ENCODE measurements around the gene FAM90A1.
"Not testable (repeated sequence)": the region's sequence is repeated elsewhere in the genome, so short reads cannot be mapped to it uniquely, and the experiment has no call there.

FAM90A1 gene, protein sequence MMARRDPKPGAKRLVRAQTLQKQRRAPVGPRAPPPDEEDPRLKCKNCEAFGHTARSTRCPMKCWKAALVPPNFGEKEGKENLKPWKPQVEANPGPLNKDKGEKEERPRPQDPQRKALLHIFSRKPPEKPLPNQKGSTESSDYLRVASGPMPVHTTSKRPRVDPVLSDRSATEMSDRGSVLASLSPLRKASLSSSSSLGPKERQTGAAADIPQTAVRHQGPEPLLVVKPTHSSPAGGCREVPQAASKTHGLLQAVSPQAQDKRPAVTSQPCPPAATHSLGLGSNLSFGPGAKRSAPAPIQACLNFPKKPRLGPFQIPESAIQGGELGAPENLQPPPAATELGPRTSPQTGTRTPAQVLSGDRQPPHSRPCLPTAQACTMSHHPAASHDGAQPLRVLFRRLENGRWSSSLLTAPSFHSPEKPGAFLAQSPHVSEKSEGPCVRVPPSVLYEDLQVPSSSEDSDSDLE

DNA sequence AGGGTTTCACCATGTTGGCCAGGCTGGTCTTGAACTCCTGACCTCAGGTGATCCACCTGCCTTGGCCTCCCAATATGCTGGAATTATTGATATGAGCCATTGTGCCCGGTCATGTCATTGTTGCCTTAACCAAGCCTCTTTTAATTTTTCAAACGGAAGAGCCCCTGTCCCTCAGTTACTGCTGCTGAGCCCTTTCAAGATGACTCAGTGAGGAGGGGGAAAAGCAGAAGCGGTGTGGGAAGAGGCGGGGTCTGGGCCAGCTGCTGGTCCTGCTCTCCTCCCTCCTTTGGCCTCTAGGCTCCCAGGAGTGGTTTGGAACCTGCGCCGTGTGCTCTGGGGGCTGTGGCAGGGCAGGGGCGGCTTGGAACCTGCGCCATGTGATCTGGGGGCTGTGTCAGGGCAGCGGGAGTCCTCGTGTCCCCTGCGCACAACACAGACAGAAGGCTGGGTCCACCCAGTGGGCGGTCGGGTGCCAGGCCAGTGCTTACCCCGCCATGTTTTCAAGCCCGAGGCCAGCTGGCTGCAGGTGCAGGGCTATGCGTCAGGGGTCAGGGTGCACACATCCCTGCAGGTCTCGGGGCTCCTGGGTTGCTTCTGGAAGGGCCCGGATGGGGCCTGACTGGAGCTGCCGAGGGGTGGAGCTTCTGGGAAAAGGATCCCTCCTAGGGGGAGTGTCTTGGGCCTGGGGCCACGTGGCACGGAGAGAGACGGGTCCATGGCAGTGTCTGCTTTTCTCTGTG, at the start of gene FAM90A1:
Gene FAM90A1, minus strand, starts transcription at position 627 of the 740 bp plus-strand sequence. CDS start 2,786 bp downstream, outside the sequence.
- DNase-seq (ENCODE audit: extremely low read depth in 1 of 2, low read depth in 1 of 2) = not testable (repeated sequence)

DNA sequence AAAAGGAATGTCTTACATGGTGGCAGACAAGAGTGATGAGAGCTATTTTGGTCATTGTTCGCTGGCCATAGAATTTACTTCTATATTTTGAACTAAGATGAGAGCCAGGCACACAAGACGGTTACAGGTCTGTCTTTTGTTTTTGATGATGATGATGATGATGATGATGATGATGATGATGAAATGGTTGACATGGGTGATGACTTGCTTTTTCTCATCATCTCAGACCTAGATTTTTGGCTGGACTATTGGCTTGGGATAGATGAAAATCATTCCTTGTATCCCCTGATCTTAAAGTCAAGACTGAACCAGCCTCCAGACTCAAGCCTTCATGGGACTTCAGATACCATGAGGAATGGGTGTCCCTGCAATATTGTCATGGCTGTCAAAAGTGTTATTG, 49.0 kb upstream of the FAM90A1 start:
- not testable (repeated sequence) for DNase-seq (ENCODE audit: extremely low read depth in 1 of 2, low read depth in 1 of 2)

DNA sequence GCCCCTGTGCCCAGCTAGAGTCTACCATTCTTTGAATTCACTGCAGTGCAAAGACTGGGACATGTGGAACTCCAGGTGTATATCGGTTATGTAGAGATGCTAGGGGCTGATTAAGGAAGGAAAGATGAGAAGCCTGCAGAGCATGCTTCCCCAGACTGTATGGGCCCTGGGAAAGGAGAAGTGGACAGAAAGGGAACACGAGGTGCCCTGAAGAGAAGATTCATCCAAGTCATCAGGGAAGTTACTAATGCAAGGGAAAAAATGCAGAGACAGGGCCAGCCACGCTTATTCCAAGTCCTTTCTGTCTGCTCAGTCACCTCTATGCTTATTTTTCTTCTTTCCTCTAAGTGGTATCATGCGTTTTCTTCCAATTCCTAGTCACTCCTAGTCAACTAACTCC, 39.3 kb upstream of the FAM90A1 start:
- DNase-seq (ENCODE audit: extremely low read depth in 1 of 2, low read depth in 1 of 2) = not testable (repeated sequence)

DNA sequence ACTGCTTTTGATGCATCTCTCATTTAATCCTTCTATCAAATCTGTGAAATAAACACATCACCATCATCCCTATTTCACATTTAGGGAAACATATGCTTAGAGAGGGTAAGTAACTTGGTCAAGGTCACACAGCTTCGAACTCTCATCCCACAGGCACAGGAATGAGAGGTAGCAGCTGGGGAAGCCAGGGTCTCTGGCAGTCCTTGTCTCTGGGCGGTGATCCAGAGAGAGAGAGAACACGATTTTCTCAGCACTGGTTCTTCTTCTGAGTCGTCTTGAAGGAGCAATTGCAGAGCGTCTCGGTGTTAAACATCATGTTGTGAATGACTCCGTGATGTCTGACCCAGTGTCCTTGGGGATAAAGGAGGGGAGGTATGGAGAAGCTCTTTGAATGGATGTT, 36.8 kb upstream of the FAM90A1 start:
- DNase-seq (ENCODE audit: extremely low read depth in 1 of 2, low read depth in 1 of 2) = not testable (repeated sequence)

DNA sequence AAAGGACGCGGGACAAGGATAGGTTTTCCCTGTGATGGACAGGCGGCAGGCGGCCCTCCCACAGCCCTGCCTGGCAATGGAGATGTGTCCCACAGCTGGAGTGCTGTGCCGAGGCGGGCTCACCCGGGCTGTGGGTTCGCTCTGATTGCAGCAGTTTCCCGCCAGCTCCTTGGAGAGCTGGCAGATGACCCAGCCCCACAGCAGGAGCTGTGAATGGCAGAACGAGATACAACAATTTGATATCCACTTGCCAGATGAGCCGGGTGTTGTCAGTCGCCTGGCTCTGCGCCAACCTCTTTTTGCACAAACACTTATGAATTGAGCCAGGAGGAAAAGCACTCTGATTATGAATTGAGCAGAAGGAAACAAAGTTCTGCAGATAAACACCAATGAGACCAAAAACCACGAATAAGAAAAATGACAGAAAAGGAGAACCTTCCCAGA, 33.7 kb upstream of the FAM90A1 start:
- not testable (repeated sequence) for DNase-seq (ENCODE audit: extremely low read depth in 1 of 2, low read depth in 1 of 2)

- not testable (repeated sequence) for DNase-seq (ENCODE audit: extremely low read depth in 1 of 2, low read depth in 1 of 2)
Measured at GRCh38 chr12:8256356-8256755, 28.9 kb upstream of the FAM90A1 start.

- not testable (repeated sequence) for DNase-seq (ENCODE audit: extremely low read depth in 1 of 2, low read depth in 1 of 2)
Measured at GRCh38 chr12:8254705-8255104, 27.3 kb upstream of the FAM90A1 start.

- DNase-seq (ENCODE audit: extremely low read depth in 1 of 2, low read depth in 1 of 2) = not testable (repeated sequence)
Measured at GRCh38 chr12:8252056-8252818, 24.8 kb upstream of the FAM90A1 start.

DNA sequence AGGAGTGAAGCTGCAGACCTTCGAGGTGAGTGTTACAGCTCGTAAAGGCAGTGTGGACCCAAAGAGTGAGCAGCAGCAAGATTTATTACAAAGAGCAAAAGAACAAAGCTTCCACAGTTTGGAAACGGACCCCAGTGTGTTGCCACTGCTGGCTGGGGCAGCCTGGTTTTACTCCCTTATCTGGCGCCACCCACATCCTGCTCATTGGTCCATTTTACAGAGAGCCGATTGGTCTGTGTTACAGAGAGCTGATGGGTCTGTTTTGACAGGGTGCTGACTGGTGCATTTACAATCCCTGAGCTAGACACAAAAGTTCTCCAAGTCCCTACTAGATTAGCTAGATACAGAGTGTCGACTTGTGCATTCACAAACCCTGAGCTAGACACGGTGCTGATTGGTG, 24.2 kb upstream of the FAM90A1 start:
- not testable (repeated sequence) for DNase-seq (ENCODE audit: extremely low read depth in 1 of 2, low read depth in 1 of 2)

DNA sequence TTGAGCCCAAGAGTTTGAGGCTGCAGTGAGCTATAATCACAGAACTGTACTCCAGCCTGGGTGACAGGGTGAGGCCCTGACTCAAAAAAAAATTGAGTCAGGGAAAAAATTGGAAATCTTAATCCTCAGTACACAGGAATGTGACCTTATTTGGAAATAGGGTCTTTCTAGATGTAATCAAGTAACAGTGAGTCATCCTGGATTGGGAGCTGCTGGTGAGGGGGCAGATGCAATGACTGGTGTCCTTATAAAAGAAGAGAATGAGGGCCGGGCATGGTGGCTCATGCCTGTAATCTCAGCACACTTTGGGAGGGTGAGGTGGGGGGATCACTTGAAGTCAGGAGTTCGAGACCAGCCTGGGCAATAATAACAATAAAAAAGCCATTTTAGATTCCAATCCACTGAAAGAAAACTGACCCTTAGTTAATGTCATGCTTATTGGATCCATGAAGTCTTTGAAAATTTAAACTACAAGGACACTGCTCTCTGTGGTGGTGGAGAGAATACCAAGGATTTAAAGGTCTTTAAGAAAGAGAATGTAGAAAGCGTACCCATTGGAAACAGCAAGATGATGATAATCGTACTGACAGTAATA, 19.6 kb upstream of the FAM90A1 start:
- not testable (repeated sequence) for DNase-seq (ENCODE audit: extremely low read depth in 1 of 2, low read depth in 1 of 2)

DNA sequence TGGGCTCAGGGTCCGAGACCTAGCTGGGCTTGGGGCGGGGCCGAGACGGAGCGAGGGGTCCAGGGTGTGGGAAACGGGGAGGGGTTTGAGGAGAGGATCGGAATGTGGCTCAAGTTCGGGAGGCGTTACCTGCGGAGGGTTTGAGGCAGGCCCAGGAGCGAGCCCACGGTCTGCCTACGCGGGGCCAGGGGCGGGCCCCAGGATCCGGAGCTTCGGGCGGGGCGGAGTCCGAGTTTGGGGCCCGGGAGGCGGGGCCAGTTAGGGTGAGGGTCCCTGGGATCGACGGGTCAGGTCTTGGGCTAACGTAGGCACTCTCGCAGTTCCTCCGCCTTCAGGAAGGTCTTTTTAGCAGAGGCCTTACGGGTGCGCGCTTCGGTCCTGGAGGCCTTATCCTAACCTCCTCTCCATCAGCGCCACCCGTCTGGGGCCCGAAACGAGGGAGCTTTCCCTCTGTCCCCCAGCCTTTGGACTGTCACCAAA, 16.3 kb upstream of the FAM90A1 start:
- DNase-seq (ENCODE audit: extremely low read depth in 1 of 2, low read depth in 1 of 2) = peak; percentile 12 to 35

DNA sequence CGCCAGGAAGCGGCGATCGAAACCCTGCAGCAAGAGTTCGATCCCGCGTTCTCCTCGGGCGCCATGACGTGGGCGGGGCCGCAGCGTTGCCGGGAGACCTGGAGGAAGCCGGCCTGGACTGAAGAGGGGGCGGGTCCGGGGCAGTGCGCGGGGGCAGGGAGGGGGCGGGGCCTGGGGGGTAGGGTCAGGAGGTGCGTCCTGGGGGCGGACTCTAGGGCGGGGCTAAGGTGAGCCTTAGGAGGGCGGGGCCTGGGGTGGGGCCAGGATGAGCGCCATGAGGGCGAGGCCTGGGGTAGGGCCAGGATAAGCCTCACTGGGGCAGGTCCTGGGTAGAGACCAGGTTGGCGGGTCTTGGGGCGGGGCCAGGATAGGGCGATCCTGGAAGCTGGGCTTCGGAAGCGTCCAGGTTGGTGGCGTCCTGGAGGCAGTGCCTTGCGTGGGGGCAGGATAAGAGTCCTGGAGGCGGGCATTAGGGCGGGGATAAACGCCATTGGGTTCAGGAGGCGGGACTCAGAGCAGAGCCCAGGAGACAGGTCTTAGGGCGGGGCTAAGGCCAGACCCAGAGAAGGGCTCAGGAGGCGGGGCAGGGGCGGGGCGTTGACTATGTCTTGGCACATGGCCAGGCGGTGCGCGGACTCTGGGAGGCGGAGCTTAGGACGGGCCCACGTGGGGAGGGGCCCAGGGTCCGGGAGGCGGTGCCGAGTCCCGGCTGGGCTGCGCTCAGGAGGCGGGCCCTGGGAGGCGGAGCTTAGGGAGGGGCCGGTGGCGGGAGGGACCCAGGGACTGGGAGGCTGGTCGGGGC, 15.7 kb upstream of the FAM90A1 start:
- peak; percentile 97 to 99 for DNase-seq (ENCODE audit: extremely low read depth in 1 of 2, low read depth in 1 of 2)

- DNase-seq (ENCODE audit: extremely low read depth in 1 of 2, low read depth in 1 of 2) = not testable (repeated sequence)
Measured at GRCh38 chr12:8242622-8242879, 15.1 kb upstream of the FAM90A1 start.

GRCh38 chr12:8241917-8242621, 14.7 kb upstream of the FAM90A1 start:
- DNase-seq (ENCODE audit: extremely low read depth in 1 of 2, low read depth in 1 of 2) = not testable (repeated sequence)

- not testable (repeated sequence) for DNase-seq (ENCODE audit: extremely low read depth in 1 of 2, low read depth in 1 of 2)
Measured at GRCh38 chr12:8240340-8241114, 13.1 kb upstream of the FAM90A1 start.

DNA sequence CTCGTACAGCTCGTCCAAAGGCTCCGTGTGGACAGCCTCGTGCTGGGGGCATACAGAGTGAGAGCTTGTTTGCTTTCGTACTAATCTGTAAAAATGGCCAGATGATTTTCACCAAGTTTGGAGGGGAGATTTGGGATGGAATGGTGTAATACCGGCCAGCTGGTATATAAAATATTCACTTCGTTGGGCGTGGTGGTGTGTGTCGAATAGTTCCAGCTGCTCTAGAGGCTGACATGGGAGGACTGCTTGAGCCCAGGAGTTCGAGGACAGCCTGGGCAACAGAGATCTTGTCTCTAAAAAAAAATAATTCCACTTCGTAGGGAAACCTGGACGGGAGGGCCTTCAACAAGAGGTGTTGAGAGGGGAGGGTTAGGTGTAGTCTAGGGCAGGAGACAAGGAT, 9.6 kb upstream of the FAM90A1 start:
- DNase-seq (ENCODE audit: extremely low read depth in 1 of 2, low read depth in 1 of 2) = not testable (repeated sequence)

- not testable (repeated sequence) for DNase-seq (ENCODE audit: extremely low read depth in 1 of 2, low read depth in 1 of 2)
Measured at GRCh38 chr12:8235316-8236157, 8.1 kb upstream of the FAM90A1 start.

- not testable (repeated sequence) for DNase-seq (ENCODE audit: extremely low read depth in 1 of 2, low read depth in 1 of 2)
Measured at GRCh38 chr12:8234746-8235145, 7.3 kb upstream of the FAM90A1 start.
